ENCODE measurements around the gene MTR. TPM values are rescaled to one million over a fixed set of nuclear protein-coding genes. Genes with fewer than 3 reads are reported as not detected.

MTR gene
- total and polyA plus RNA-seq, 9 of the 15 experiments (the other 6 are each of a cell fraction or from before 2014, with no cell fraction given): 3.4 to 44.3 (median 20.3) TPM

Other genes with a start within 250 kb of the MTR start
- gene HEATR1, start 190.8 kb upstream of the MTR start, total RNA-seq (2014; rRNA removed): 50.9 and 54.2 TPM in 2 replicates
- gene HEATR1, start 190.8 kb upstream of the MTR start, total RNA-seq (2014; rRNA removed; fragmentation: Illumina TruSeq; extraction: Trizol): 101 and 108 TPM in 2 replicates
- 82.5 and 89.5 TPM in 2 replicates for gene HEATR1, start 190.8 kb upstream of the MTR start, total RNA-seq (2015; rRNA removed; fragmentation: Illumina TruSeq; extraction: Trizol)
- 108 and 113 TPM in 2 replicates for gene HEATR1, start 190.8 kb upstream of the MTR start, total RNA-seq (2021)
- 30.3 and 36.6 TPM in 2 replicates for gene HEATR1, start 190.8 kb upstream of the MTR start, polyA plus RNA-seq (2011; rRNA removed)
- gene HEATR1, start 190.8 kb upstream of the MTR start, polyA plus RNA-seq (2014; fragmentation: Illumina TruSeq; extraction: Trizol): 44.0 and 51.6 TPM in 2 replicates
- 10 to 100 TPM; 28.3 to 30.9 TPM for gene HEATR1, start 190.8 kb upstream of the MTR start, polyA plus RNA-seq (2014; fragmentation: Nextera tagmentation; extraction: Ambion mirVana)
- 28.4 and 30.6 TPM in 2 replicates for gene HEATR1, start 190.8 kb upstream of the MTR start, polyA plus RNA-seq (2014; rRNA removed)
- 0.27 and 0.37 TPM in 2 replicates for gene ACTN2, start 108.8 kb upstream of the MTR start, total RNA-seq (2014; rRNA removed)
- gene ACTN2, start 108.8 kb upstream of the MTR start, total RNA-seq (2014; rRNA removed; fragmentation: Illumina TruSeq; extraction: Trizol): 0.32 and 0.40 TPM in 2 replicates
- gene ACTN2, start 108.8 kb upstream of the MTR start, total RNA-seq (2015; rRNA removed; fragmentation: Illumina TruSeq; extraction: Trizol): 0.34 and 0.94 TPM in 2 replicates
- 0.31 and 0.93 TPM in 2 replicates for gene ACTN2, start 108.8 kb upstream of the MTR start, total RNA-seq (2021)
- gene ACTN2, start 108.8 kb upstream of the MTR start, polyA plus RNA-seq (2011; rRNA removed): 0.42 TPM in 2 replicates
- gene ACTN2, start 108.8 kb upstream of the MTR start, polyA plus RNA-seq (2014; fragmentation: Illumina TruSeq; extraction: Trizol): 0.54 and 0.90 TPM in 2 replicates
- under 1 TPM; 0.18 to 0.20 TPM for gene ACTN2, start 108.8 kb upstream of the MTR start, polyA plus RNA-seq (2014; fragmentation: Nextera tagmentation; extraction: Ambion mirVana)
- 0.76 and 0.94 TPM in 2 replicates for gene ACTN2, start 108.8 kb upstream of the MTR start, polyA plus RNA-seq (2014; rRNA removed)
- gene MT1HL1, start 209.1 kb downstream of the MTR start, total RNA-seq (2014; rRNA removed): not detected in 2 replicates
- gene MT1HL1, start 209.1 kb downstream of the MTR start, total RNA-seq (2014; rRNA removed; fragmentation: Illumina TruSeq; extraction: Trizol): not detected in 2 replicates
- gene MT1HL1, start 209.1 kb downstream of the MTR start, total RNA-seq (2015; rRNA removed; fragmentation: Illumina TruSeq; extraction: Trizol): not detected in 2 replicates
- not detected in 2 replicates for gene MT1HL1, start 209.1 kb downstream of the MTR start, total RNA-seq (2021)
- not detected in 2 replicates for gene MT1HL1, start 209.1 kb downstream of the MTR start, polyA plus RNA-seq (2011; rRNA removed)
- not detected in 2 replicates for gene MT1HL1, start 209.1 kb downstream of the MTR start, polyA plus RNA-seq (2014; fragmentation: Illumina TruSeq; extraction: Trizol)
- not detected for gene MT1HL1, start 209.1 kb downstream of the MTR start, polyA plus RNA-seq (2014; fragmentation: Nextera tagmentation; extraction: Ambion mirVana)
- gene MT1HL1, start 209.1 kb downstream of the MTR start, polyA plus RNA-seq (2014; rRNA removed): not detected in 2 replicates
- 0.14 and 0.24 TPM in 2 replicates for gene RYR2, start 246.9 kb downstream of the MTR start, total RNA-seq (2014; rRNA removed)
- 0.26 and 0.33 TPM in 2 replicates for gene RYR2, start 246.9 kb downstream of the MTR start, total RNA-seq (2014; rRNA removed; fragmentation: Illumina TruSeq; extraction: Trizol)
- gene RYR2, start 246.9 kb downstream of the MTR start, total RNA-seq (2015; rRNA removed; fragmentation: Illumina TruSeq; extraction: Trizol): 0.23 and 0.33 TPM in 2 replicates
- gene RYR2, start 246.9 kb downstream of the MTR start, total RNA-seq (2021): 0.13 and 0.18 TPM in 2 replicates
- gene RYR2, start 246.9 kb downstream of the MTR start, polyA plus RNA-seq (2011; rRNA removed): under 0.01 and 0.07 TPM in 2 replicates
- 0.13 and 0.17 TPM in 2 replicates for gene RYR2, start 246.9 kb downstream of the MTR start, polyA plus RNA-seq (2014; fragmentation: Illumina TruSeq; extraction: Trizol)
- gene RYR2, start 246.9 kb downstream of the MTR start, polyA plus RNA-seq (2014; fragmentation: Nextera tagmentation; extraction: Ambion mirVana): under 1 TPM; 0.03 to 0.10 TPM
- 0.42 and 0.47 TPM in 2 replicates for gene RYR2, start 246.9 kb downstream of the MTR start, polyA plus RNA-seq (2014; rRNA removed)

Measured in K562 (cell line).